ENCODE data around the gene UBE2J2. TPM values are rescaled to one million over a fixed set of nuclear protein-coding genes. Genes with fewer than 3 reads are reported as not detected.
"Not testable (repeated sequence)": the region's sequence is repeated elsewhere in the genome, so short reads cannot be mapped to it uniquely, and the experiment has no call there.

The UBE2J2 gene
- total and polyA plus RNA-seq, 7 experiments from 2014 or later, result 62.3 to 92.2 (median 84.1) TPM

GRCh38 chr1:1254667-1254998 lies 19.0 kb downstream of the UBE2J2 start:
- Histone ChIP-seq H3K27ac (ENCODE audit: low read depth, low read length) (no peak overlapping the region), H3K4me3 (ENCODE audit: low read length) (no peak overlapping the region), H3K27me3 (ENCODE audit: control insufficient read depth in 2 of 2, insufficient read depth in 2 of 2, low read length in 2 of 2) (no peaks in the 10 kb centered on the region), H3K4me1 (ENCODE audit: control insufficient read depth in 2 of 2, insufficient read depth in 2 of 2, low read length in 2 of 2) (peaks cover 10 to 12% of the 10 kb centered on the region in 2 donors), H3K9me3 (ENCODE audit: control insufficient read depth in 2 of 3, low read length in 3 of 3) (no peaks in the 10 kb centered on the region), H3K36me3 (ENCODE audit: control insufficient read depth in 2 of 3, insufficient read depth in 3 of 3, low read length in 3 of 3) (peaks cover 0 to 47% (median 0%) of the 10 kb centered on the region in 3 experiments)
- H3K27ac Mint-ChIP-seq, result no peak overlapping the region
- DNase-seq (no peak), ATAC-seq (no peak)
- H3K4me1 Mint-ChIP-seq, result peaks cover 10 to 27% (median 16%) of the 10 kb centered on the region in 7 donors
- ChIA-PET POLR2A (interaction anchor here (0.7 kb wide), 1 partner anchor 314 kb away, joined by 3 read pairs; no protein-coding TSS in a partner anchor), CTCF (interaction anchor here (0.8 kb wide), 1 partner anchor 133 kb away, joined by 3 read pairs; no protein-coding TSS in a partner anchor)
- H3K27me3 Mint-ChIP-seq, result no peaks in the 10 kb centered on the region
- no peak overlapping the region for H3K4me3 Mint-ChIP-seq
- peaks cover 4 to 20% (median 7%) of the 10 kb centered on the region in 5 donors for H3K36me3 Mint-ChIP-seq
- intact Hi-C loops (cut with micrococcal nuclease), result loop anchor here in 1 of 2 donors (5.0 kb wide), 1 partner anchor 53 kb away; the partner anchor contains the start of genes ACAP3 and PUSL1
- no peaks in the 10 kb centered on the region for H3K9me3 Mint-ChIP-seq

- Histone ChIP-seq H3K36me3 (ENCODE audit: control insufficient read depth in 2 of 3, insufficient read depth in 3 of 3, low read length in 3 of 3) (peaks cover 0 to 42% (median 0%) of the 10 kb centered on the region in 3 experiments), H3K27ac (ENCODE audit: low read depth, low read length) (no peak overlapping the region), H3K4me1 (ENCODE audit: control insufficient read depth in 2 of 2, insufficient read depth in 2 of 2, low read length in 2 of 2) (peaks cover 10 to 12% of the 10 kb centered on the region in 2 donors), H3K4me3 (ENCODE audit: low read length) (no peak overlapping the region), H3K27me3 (ENCODE audit: control insufficient read depth in 2 of 2, insufficient read depth in 2 of 2, low read length in 2 of 2) (no peaks in the 10 kb centered on the region), H3K9me3 (ENCODE audit: control insufficient read depth in 2 of 3, low read length in 3 of 3) (no peaks in the 10 kb centered on the region)
- H3K9me3 Mint-ChIP-seq, result no peaks in the 10 kb centered on the region
- H3K36me3 Mint-ChIP-seq, result peaks cover 4 to 20% (median 7%) of the 10 kb centered on the region in 5 donors
- peak overlapping the region in 1 of 9 donors; percentile 44 for H3K27ac Mint-ChIP-seq
- no peak overlapping the region for H3K4me3 Mint-ChIP-seq
- intact Hi-C loops (cut with micrococcal nuclease), result loop anchor here in 1 of 2 donors (5.0 kb wide), 1 partner anchor 53 kb away; the partner anchor contains the start of genes ACAP3 and PUSL1
- ATAC-seq (no peak), DNase-seq (no peak)
- H3K4me1 Mint-ChIP-seq, result peaks cover 10 to 29% (median 15%) of the 10 kb centered on the region in 7 donors
- no peaks in the 10 kb centered on the region for H3K27me3 Mint-ChIP-seq
- CTCF ChIA-PET, result no interaction called here
- POLR2A ChIA-PET, result no interaction called here
Measured at GRCh38 chr1:1253972-1254666, 19.5 kb downstream of the UBE2J2 start.

- H3K27ac Mint-ChIP-seq, result peak overlapping the region in 4 of 9 donors; percentile 16 to 82 (median 62)
- no peak overlapping the region for H3K4me3 ChIP-seq (ENCODE audit: low read length)
- no peaks in the 10 kb centered on the region for H3K27me3 ChIP-seq (ENCODE audit: control insufficient read depth in 2 of 2, insufficient read depth in 2 of 2, low read length in 2 of 2)
- H3K36me3 Mint-ChIP-seq, result peaks cover 4 to 20% (median 7%) of the 10 kb centered on the region in 5 donors
- peak overlapping the region in 1 of 10 donors; percentile 6 for H3K4me3 Mint-ChIP-seq
- POLR2A ChIA-PET, result no interaction called here
- H3K36me3 ChIP-seq (ENCODE audit: control insufficient read depth in 2 of 3, insufficient read depth in 3 of 3, low read length in 3 of 3), result peaks cover 0 to 38% (median 0%) of the 10 kb centered on the region in 3 experiments
- no peak overlapping the region for H3K27ac ChIP-seq (ENCODE audit: low read depth, low read length)
- DNase-seq (no peak), ATAC-seq (no peak)
- H3K27me3 Mint-ChIP-seq, result no peaks in the 10 kb centered on the region
- H3K4me1 Mint-ChIP-seq, result peaks cover 8 to 29% (median 15%) of the 10 kb centered on the region in 7 donors
- H3K9me3 ChIP-seq (ENCODE audit: control insufficient read depth in 2 of 3, low read length in 3 of 3), result no peaks in the 10 kb centered on the region
- no peaks in the 10 kb centered on the region for H3K9me3 Mint-ChIP-seq
- H3K4me1 ChIP-seq (ENCODE audit: control insufficient read depth in 2 of 2, insufficient read depth in 2 of 2, low read length in 2 of 2), result peaks cover 10 to 12% of the 10 kb centered on the region in 2 donors
- intact Hi-C loops (cut with micrococcal nuclease), result loop anchor here in 1 of 2 donors (5.0 kb wide), 1 partner anchor 54 kb away; the partner anchor contains the start of genes ACAP3 and PUSL1
- CTCF ChIA-PET, result no interaction called here
Measured at GRCh38 chr1:1253314-1253713, 20.3 kb downstream of the UBE2J2 start.

GRCh38 chr1:1250786-1251284 lies 22.8 kb downstream of the UBE2J2 start:
- H3K9me3 Mint-ChIP-seq, result no peaks in the 10 kb centered on the region
- peaks cover 10 to 12% of the 10 kb centered on the region in 2 donors for H3K4me1 ChIP-seq (ENCODE audit: control insufficient read depth in 2 of 2, insufficient read depth in 2 of 2, low read length in 2 of 2)
- peaks cover 0 to 3% (median 0%) of the 10 kb centered on the region in 5 donors for H3K27me3 Mint-ChIP-seq
- CTCF ChIA-PET, result interaction anchor here (0.9 to 1.6 kb wide), 4 partner anchors 40 to 129 kb away, joined by 3 to 10 read pairs (median 4); no protein-coding TSS in a partner anchor
- peak overlapping the region; percentile 69 for H3K27ac ChIP-seq (ENCODE audit: low read depth, low read length)
- H3K27me3 ChIP-seq (ENCODE audit: control insufficient read depth in 2 of 2, insufficient read depth in 2 of 2, low read length in 2 of 2), result no peaks in the 10 kb centered on the region
- H3K36me3 Mint-ChIP-seq, result peaks cover 0 to 15% (median 6%) of the 10 kb centered on the region in 5 donors
- H3K9me3 ChIP-seq (ENCODE audit: control insufficient read depth in 2 of 3, low read length in 3 of 3), result no peaks in the 10 kb centered on the region
- DNase-seq, result peak in 8 of 9 donors; percentile 39 to 79 (median 67)
- POLR2A ChIA-PET, result interaction anchor here (0.9 to 1.4 kb wide), 6 partner anchors 10 to 363 kb away, joined by 3 to 7 read pairs (median 3); partner anchors contain the start of genes B3GALT6, SDF4 and UBE2J2
- intact Hi-C loops (cut with micrococcal nuclease), result loop anchor here (1.0 to 5.0 kb wide), 4 partner anchors 20 to 129 kb away; partner anchors contain the start of genes ACAP3 (in 1 of the 2), PUSL1 (in 1 of the 2) and UBE2J2 (in 1 of the 2)
- H3K4me1 Mint-ChIP-seq, result peaks cover 4 to 29% (median 11%) of the 10 kb centered on the region in 7 donors
- H3K4me3 ChIP-seq (ENCODE audit: low read length), result peak overlapping the region; percentile 14
- peak; percentile 95 for ATAC-seq
- peaks cover 0 to 28% (median 0%) of the 10 kb centered on the region in 3 experiments for H3K36me3 ChIP-seq (ENCODE audit: control insufficient read depth in 2 of 3, insufficient read depth in 3 of 3, low read length in 3 of 3)
- H3K4me3 Mint-ChIP-seq, result peak overlapping the region; percentile 33 to 82 (median 74)
- peak overlapping the region; percentile 40 to 96 (median 91) for H3K27ac Mint-ChIP-seq

GRCh38 chr1:1248009-1248913 lies 25.4 kb downstream of the UBE2J2 start:
- H3K4me3 Mint-ChIP-seq; H3K36me3 Mint-ChIP-seq; intact Hi-C loops (cut with micrococcal nuclease); H3K9me3 ChIP-seq (ENCODE audit: control insufficient read depth in 2 of 3, low read length in 3 of 3); H3K4me3 ChIP-seq (ENCODE audit: low read length); CTCF ChIA-PET; H3K9me3 Mint-ChIP-seq; DNase-seq; H3K27ac Mint-ChIP-seq; ATAC-seq; H3K27me3 Mint-ChIP-seq; H3K27me3 ChIP-seq (ENCODE audit: control insufficient read depth in 2 of 2, insufficient read depth in 2 of 2, low read length in 2 of 2); H3K27ac ChIP-seq (ENCODE audit: low read depth, low read length); H3K36me3 ChIP-seq (ENCODE audit: control insufficient read depth in 2 of 3, insufficient read depth in 3 of 3, low read length in 3 of 3): not testable (repeated sequence)
- H3K4me1 Mint-ChIP-seq, result peaks cover 3 to 29% (median 11%) of the 10 kb centered on the region in 7 donors
- POLR2A ChIA-PET, result interaction anchor here (1.3 kb wide), 1 partner anchor 17 kb away, joined by 4 read pairs; no protein-coding TSS in a partner anchor
- H3K4me1 ChIP-seq (ENCODE audit: control insufficient read depth in 2 of 2, insufficient read depth in 2 of 2, low read length in 2 of 2), result peaks cover 10 to 12% of the 10 kb centered on the region in 2 donors

Measured in naive thymus-derived CD4-positive, alpha-beta T cell (primary cell).